Measurements from ENCODE around the gene KCNIP2. TPM values are rescaled to one million over a fixed set of nuclear protein-coding genes. Genes with fewer than 3 reads are reported as not detected.

KCNIP2 gene
- total RNA-seq, 1 experiment from 2014 or later, result 3.0 TPM

- H3K18ac ChIP-seq (ENCODE audit: insufficient read length, low read depth, low read length), result peak overlapping the region; percentile 19
- no peak overlapping the region for H4K91ac ChIP-seq (ENCODE audit: insufficient read length, low read depth, low read length)
- peak overlapping the region; percentile 38 for H3K27ac ChIP-seq (ENCODE audit: insufficient read length, low read depth, low read length)
- Mint-ChIP-seq H3K36me3 (ENCODE audit: insufficient read depth in 1 of 3, low read depth in 3 of 3) (peaks cover 1 to 7% (median 3%) of the 10 kb centered on the region in 3 experiments; a peak in 3 of 7 replicates), H3K9me3 (no peaks in the 10 kb centered on the region), H3K4me3 (peak overlapping the region; percentile 92 to 97), H3K27ac (peak overlapping the region; percentile 80 to 100 (median 92)), H3K27me3 (ENCODE audit: low read depth) (no peaks in the 10 kb centered on the region), H3K4me1 (peaks cover 23 to 26% of the 10 kb centered on the region in 2 experiments)
- peaks cover 12% of the 10 kb centered on the region for H3K23me2 ChIP-seq (ENCODE audit: insufficient read length, low read depth, low read length, poor library complexity, severe bottlenecking)
- H2BK12ac ChIP-seq (ENCODE audit: insufficient read length, low read depth, low read length), result no peak overlapping the region
- H2BK15ac ChIP-seq (ENCODE audit: low read depth, low read length), result no peak overlapping the region
- peak overlapping the region; percentile 25; the same call in 1 of the 2 replicates for H3K14ac ChIP-seq (ENCODE audit: insufficient read depth, low read length)
- H3K4me1 ChIP-seq (ENCODE audit: insufficient read depth, low read length), result peaks cover 4% of the 10 kb centered on the region; the same call in 1 of the 2 replicates
- peaks cover 33% of the 10 kb centered on the region for H3K79me2 ChIP-seq (ENCODE audit: insufficient read depth, low read length)
- no peak for DNase-seq
- H3K9ac ChIP-seq (ENCODE audit: extremely low read depth, insufficient read length, low read length), result peak overlapping the region; percentile 31
- H2BK20ac ChIP-seq (ENCODE audit: low read depth, low read length, poor library complexity, severe bottlenecking), result no peak overlapping the region
- H3K56ac ChIP-seq (ENCODE audit: insufficient read length, low read depth, low read length), result no peak overlapping the region
- H3K27me3 ChIP-seq (ENCODE audit: insufficient read depth, low read length), result no peaks in the 10 kb centered on the region
- no peak overlapping the region for H4K5ac ChIP-seq (ENCODE audit: insufficient read length, low read depth, low read length)
- no peak overlapping the region for H2BK120ac ChIP-seq (ENCODE audit: low read depth, low read length, poor library complexity, severe bottlenecking)
- TF ChIP-seq CTCF (conservative IDR thresholded peaks at IDR 0.05), result no peak
- no peak overlapping the region for H2AFZ ChIP-seq (ENCODE audit: low read length)
- H3K4me2 ChIP-seq (ENCODE audit: insufficient read depth, insufficient read length, low read length), result peak overlapping the region; percentile 82
- no peak overlapping the region for H3K23ac ChIP-seq (ENCODE audit: insufficient read length, low read depth, low read length)
- H3T11ph ChIP-seq (ENCODE audit: low read length), result no peak overlapping the region
- H3K79me1 ChIP-seq (ENCODE audit: insufficient read depth, low read depth, low read length, poor library complexity, severe bottlenecking), result no peaks in the 10 kb centered on the region
- no peak overlapping the region for H2AK5ac ChIP-seq (ENCODE audit: insufficient read length, low read length)
- H4K8ac ChIP-seq (replicated peaks; ENCODE audit: insufficient read length, low read depth, low read length), result no peak overlapping the region
- WGBS (ENCODE audit: extremely low coverage, insufficient read length, low lambda C conversion rate), result no CpG with 5 or more reads among the region's 14 CpGs
- no peaks in the 10 kb centered on the region for H3K9me3 ChIP-seq (ENCODE audit: control insufficient read depth, low read depth, low read length)
- no peak overlapping the region for H3K4ac ChIP-seq (ENCODE audit: low read depth, low read length)
- no peak overlapping the region for H2BK5ac ChIP-seq (ENCODE audit: insufficient read length, low read length)
- no peaks in the 10 kb centered on the region for H4K20me1 ChIP-seq (ENCODE audit: control insufficient read depth, insufficient read depth, insufficient read length)
Measured at GRCh38 chr10:101818872-101819633, 24.5 kb downstream of the KCNIP2 start.

Data from H9 (cell line).